ENCODE results near the gene MT1A. TPM values are rescaled to one million over a fixed set of nuclear protein-coding genes. Genes with fewer than 3 reads are reported as not detected.
"Not testable (repeated sequence)": the region's sequence is repeated elsewhere in the genome, so short reads cannot be mapped to it uniquely, and the experiment has no call there.

MT1A gene
- total and polyA plus RNA-seq, 12 donors = 0.71 to 102 (median 3.0) TPM; not detected in 2

DNA sequence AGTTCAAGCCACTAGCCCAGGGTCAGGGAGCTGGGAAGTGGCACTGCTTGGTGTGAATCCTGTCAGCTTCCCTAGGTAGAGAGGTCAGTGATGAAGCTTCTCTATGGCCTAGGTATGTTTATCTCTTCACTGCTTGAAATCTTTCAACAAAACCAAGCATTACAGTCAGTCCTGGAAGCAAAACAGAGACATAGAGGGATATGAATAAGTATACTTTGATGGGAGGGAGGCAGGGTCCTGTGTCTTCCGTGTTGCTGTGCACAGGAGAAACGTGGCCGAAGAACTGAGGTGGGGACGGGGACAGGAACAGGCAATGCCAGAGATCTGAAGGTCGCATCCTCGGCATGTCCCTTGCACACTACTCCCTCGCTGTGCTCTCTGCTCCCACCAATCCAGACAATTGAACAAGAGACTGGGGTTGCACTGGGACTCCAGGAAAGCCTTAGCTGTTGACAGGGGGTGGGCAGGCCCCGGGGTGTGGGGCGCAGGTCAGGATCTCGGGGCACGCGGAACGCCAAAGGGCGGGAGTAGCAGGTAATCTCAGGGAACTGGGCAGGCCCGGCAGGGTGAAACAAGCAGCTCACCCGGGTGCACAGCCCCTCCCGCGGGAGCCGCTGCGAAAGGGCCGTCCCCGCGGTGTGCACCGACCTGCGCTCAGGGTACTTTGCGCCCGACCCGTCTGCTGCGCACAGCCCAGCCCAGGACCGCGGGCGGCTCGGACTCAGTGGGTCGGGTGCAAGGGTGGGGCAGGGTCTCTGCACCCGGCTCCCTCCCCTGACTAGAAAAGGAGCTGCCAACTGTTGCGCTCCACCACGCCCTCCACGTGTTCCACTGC is 30.8 kb downstream of the MT1A start, which contains the start of gene MT1H:
TSS of gene MT1H (plus strand) at position 810 of the 835 bp plus-strand sequence. CDS start 71 bp downstream, outside the sequence.
- peak in 1 of 8 donors; percentile 35 for ATAC-seq
- intact Hi-C loops (cut with DNase I) = no loop called here
- TF ChIP-seq, protein P1, sequence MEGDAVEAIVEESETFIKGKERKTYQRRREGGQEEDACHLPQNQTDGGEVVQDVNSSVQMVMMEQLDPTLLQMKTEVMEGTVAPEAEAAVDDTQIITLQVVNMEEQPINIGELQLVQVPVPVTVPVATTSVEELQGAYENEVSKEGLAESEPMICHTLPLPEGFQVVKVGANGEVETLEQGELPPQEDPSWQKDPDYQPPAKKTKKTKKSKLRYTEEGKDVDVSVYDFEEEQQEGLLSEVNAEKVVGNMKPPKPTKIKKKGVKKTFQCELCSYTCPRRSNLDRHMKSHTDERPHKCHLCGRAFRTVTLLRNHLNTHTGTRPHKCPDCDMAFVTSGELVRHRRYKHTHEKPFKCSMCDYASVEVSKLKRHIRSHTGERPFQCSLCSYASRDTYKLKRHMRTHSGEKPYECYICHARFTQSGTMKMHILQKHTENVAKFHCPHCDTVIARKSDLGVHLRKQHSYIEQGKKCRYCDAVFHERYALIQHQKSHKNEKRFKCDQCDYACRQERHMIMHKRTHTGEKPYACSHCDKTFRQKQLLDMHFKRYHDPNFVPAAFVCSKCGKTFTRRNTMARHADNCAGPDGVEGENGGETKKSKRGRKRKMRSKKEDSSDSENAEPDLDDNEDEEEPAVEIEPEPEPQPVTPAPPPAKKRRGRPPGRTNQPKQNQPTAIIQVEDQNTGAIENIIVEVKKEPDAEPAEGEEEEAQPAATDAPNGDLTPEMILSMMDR (IDR thresholded peaks at IDR 0.05) = no peak
- Histone ChIP-seq H3K4me1 (peaks cover 0 to 23% (median 16%) of the 10 kb centered on the region in 9 donors), H3K27me3 (peaks cover 6 to 99% (median 78%) of the 10 kb centered on the region in 7 donors), H3K4me3 (peak within 1 kb of the TSS in 1 of 10 donors; percentile 12), H3K36me3 (no peaks in the 10 kb centered on the region), H3K9me3 (no peaks in the 10 kb centered on the region), H3K27ac (no peak within 1 kb of the TSS)
- DNase-seq = no peak
- WGBS, 2 donors = 9 to 13% methylated on average over 37 to 38 of the region's 38 CpGs

DNA sequence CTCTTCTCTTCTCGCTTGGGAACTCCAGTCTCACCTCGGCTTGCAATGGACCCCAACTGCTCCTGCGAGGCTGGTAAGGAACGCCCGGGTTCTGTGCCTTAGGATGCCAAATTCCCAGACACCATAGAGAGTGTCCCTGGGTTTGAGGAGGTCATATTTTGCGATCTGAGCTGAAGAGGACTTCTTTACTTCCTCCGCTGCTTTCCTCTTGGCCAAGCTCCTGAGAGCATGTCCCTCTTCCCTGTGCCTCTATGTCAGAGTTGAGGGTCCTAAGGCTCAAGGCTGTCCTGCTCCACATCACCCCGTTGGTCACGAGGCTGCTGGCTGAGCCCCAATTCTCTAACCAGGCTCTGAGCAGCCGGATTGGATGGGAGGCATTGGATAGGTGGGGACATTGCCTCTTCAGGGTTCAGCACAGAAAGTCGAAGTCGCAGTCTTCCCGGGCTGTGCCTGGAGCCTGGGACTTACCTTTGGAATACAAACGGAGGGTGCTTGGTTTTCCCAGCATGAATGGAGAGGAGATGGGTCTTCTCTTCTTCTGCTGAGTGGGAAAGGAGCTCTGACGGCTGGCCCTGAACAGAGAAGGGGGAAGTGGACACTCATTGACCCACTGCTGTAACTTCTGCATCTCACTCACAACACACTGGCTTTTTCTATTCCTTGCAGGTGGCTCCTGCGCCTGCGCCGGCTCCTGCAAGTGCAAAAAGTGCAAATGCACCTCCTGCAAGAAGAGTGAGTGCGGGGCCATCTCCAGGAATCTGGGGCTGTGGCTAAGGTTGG is 31.6 kb downstream of the MT1A start:
- 15 to 20% methylated on average over 19 of the region's 19 CpGs for WGBS, 2 donors
- TF ChIP-seq, protein P1 (IDR thresholded peaks at IDR 0.05) = no peak
- DNase-seq (no peak), ATAC-seq (no peak)
- H3K4me1 ChIP-seq = peaks cover 0 to 23% (median 16%) of the 10 kb centered on the region in 9 donors
- peaks cover 6 to 98% (median 74%) of the 10 kb centered on the region in 7 donors for H3K27me3 ChIP-seq
- H3K4me3 ChIP-seq = peak overlapping the region in 1 of 10 donors; percentile 12
- H3K27ac ChIP-seq = no peak overlapping the region
- intact Hi-C loops (cut with DNase I) = no loop called here
- H3K9me3 ChIP-seq = no peaks in the 10 kb centered on the region
- H3K36me3 ChIP-seq = no peaks in the 10 kb centered on the region

DNA sequence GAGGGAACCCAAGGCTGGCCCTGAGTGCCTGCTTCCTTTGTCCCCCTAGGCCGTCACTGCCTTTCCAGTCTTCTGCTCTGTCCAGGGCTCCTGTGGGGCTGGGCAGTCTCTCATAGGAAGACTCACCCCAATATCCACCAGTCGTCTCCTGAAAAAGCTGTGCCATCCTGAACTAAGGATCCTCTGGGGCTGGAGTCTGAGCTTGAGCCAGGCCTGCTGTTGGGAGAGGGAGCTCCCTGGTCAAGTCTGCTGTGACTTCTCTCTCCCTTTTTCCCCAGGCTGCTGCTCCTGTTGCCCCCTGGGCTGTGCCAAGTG is 32.1 kb downstream of the MT1A start:
- intact Hi-C loops (cut with DNase I) = no loop called here
- TF ChIP-seq, protein P1 (IDR thresholded peaks at IDR 0.05) = no peak
- no peak overlapping the region for H3K4me3 ChIP-seq
- no peaks in the 10 kb centered on the region for H3K36me3 ChIP-seq
- whole genome bisulfite sequencing, 2 donors = 36 to 55% methylated on average over 2 of the region's 2 CpGs
- no peak overlapping the region for H3K27ac ChIP-seq
- peaks cover 6 to 98% (median 74%) of the 10 kb centered on the region in 7 donors for H3K27me3 ChIP-seq
- DNase-seq (no peak), ATAC-seq (no peak)
- H3K4me1 ChIP-seq = peaks cover 0 to 24% (median 16%) of the 10 kb centered on the region in 9 donors
- H3K9me3 ChIP-seq = no peaks in the 10 kb centered on the region

DNA sequence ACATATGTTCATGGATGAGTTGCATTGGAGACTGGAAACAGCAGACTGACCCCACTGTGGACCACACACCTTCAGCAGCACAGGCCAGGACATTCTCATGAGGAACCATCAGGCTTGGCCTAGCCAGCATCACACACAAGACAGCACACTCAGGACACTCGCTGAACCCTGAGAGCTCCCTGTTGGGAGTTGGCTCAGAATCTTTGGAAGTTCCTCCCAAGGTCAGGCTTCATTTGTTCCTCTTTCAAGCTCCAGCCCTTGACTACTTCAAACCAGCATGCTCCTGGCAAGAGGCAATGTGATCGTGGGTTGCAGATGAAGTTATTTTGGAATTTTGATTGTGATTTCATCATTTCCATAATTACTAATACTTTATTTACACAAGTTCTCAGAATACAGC is 33.2 kb downstream of the MT1A start:
- intact Hi-C loops (cut with DNase I) = loop anchor here in 1 of 10 donors (2.0 kb wide), 1 partner anchor 31 kb away; no protein-coding TSS in a partner anchor
- ATAC-seq, DNase-seq, H3K9me3 ChIP-seq, H3K4me3 ChIP-seq, H3K27ac ChIP-seq, H3K36me3 ChIP-seq: not testable (repeated sequence)
- peaks cover 6 to 98% (median 73%) of the 10 kb centered on the region in 7 donors for H3K27me3 ChIP-seq
- H3K4me1 ChIP-seq = peaks cover 0 to 32% (median 16%) of the 10 kb centered on the region in 9 donors
- WGBS, 2 donors = 60 to 74% methylated on average over 2 of the region's 2 CpGs

DNA sequence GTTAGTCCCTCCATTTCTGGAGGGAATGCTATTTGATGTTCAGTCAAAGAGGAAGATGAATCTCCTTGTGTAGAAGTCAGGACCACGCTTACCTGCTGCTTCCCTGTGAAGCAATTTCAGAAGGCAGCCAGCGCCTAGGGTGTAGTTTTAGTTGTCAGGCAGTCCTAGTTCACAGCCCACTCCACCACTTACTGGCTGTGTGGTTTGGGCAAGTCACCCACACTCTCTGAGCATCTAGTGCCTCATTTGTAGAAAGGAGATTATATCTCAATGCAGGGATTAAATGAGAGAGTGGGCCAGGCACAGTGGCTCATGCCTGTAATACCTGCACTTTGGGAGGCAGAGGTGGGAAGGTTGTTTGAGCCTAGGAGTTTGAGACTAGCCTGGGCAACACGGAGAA is 33.7 kb downstream of the MT1A start:
- intact Hi-C loops (cut with DNase I) = loop anchor here in 1 of 10 donors (2.0 kb wide), 1 partner anchor 31 kb away; no protein-coding TSS in a partner anchor

More for the DNA sequence above, 33.7 kb downstream of the MT1A start:
- WGBS, 2 donors = 72 to 94% methylated on average over 3 of the region's 3 CpGs
- peaks cover 0 to 32% (median 16%) of the 10 kb centered on the region in 9 donors for H3K4me1 ChIP-seq
- H3K27me3 ChIP-seq = peaks cover 6 to 97% (median 69%) of the 10 kb centered on the region in 7 donors
- H3K9me3 ChIP-seq, H3K36me3 ChIP-seq, ATAC-seq, DNase-seq, H3K27ac ChIP-seq, H3K4me3 ChIP-seq: not testable (repeated sequence)
